ENCODE data around the gene TH.

Gene TH

DNA sequence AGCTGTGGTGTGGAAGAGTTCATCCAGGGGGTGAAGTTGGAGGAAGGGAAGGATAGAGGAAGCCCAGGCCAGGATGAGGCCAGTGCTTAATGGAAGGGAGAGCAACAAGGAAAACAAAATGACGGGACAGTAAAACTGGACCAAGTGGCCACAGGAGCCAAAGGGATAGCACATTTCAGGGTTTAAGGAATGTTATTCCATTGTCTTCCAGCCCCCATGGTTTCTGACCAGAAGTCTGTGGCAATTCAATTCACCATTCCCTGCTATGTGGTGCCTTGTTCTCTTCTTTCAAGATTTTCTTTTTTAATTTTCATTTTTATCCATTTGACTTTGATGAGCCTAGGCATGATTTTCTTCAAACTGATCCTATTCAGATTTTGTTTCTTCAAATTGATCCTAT is 54.9 kb downstream of the TH start:
- Mint-ChIP-seq H3K27me3 (peaks cover 27% of the 10 kb centered on the region), H3K9me3 (peaks cover 18% of the 10 kb centered on the region), H3K4me1 (ENCODE audit: low read depth) (no peaks in the 10 kb centered on the region), H3K4me3 (no peak overlapping the region), H3K36me3 (ENCODE audit: low read depth) (no peaks in the 10 kb centered on the region), H3K27ac (no peak overlapping the region)
- intact Hi-C loops (cut with micrococcal nuclease) = no loop called here

DNA sequence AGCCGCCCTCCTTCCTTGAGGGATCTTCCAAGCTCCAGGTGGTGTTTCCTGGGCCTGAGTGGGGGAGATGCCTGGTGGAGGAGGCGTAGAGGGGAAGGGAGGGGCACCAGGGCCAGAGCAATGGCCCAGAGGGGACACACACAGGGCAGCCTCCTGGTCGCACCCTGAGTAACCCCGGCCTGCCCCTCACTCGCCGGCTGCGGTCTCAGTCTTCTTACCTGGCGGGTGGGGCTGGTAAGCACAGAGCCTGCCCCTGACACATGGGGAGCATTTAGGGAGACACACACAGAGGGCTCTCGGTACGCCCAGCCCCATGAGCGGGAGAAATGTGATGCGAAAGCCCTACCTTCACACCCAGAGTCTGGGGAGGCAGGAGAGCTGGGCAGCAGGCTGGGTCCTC is 56.3 kb downstream of the TH start:
- intact Hi-C loops (cut with micrococcal nuclease) = no loop called here
- peaks cover 21% of the 10 kb centered on the region for H3K27me3 Mint-ChIP-seq
- peaks cover 18% of the 10 kb centered on the region for H3K9me3 Mint-ChIP-seq
- no peaks in the 10 kb centered on the region for H3K4me1 Mint-ChIP-seq (ENCODE audit: low read depth)
- H3K36me3 Mint-ChIP-seq (ENCODE audit: low read depth) = no peaks in the 10 kb centered on the region
- no peak overlapping the region for H3K4me3 Mint-ChIP-seq
- no peak overlapping the region for H3K27ac Mint-ChIP-seq

- H3K4me3 Mint-ChIP-seq = no peak overlapping the region
- peaks cover 18% of the 10 kb centered on the region for H3K9me3 Mint-ChIP-seq
- H3K27me3 Mint-ChIP-seq = peaks cover 25% of the 10 kb centered on the region
- intact Hi-C loops (cut with micrococcal nuclease) = no loop called here
- H3K36me3 Mint-ChIP-seq (ENCODE audit: low read depth) = no peaks in the 10 kb centered on the region
- H3K4me1 Mint-ChIP-seq (ENCODE audit: low read depth) = no peaks in the 10 kb centered on the region
- H3K27ac Mint-ChIP-seq = no peak overlapping the region
Measured at GRCh38 chr11:2114430-2115241, 57.0 kb downstream of the TH start.

All from dendritic cell treated with granulocyte-macrophage colony-stimulating factor and Interleukin-4, amounts not matched to agents 40 ng/mL and 50 ng/mL, for 4 days (primary cell).